ENCODE measurements around the gene DIAPH1. TPM values are rescaled to one million over a fixed set of nuclear protein-coding genes. Genes with fewer than 3 reads are reported as not detected.
A peak's percentile ranks its signal among the peaks of the same experiment; 100 is the strongest.

Gene DIAPH1
- total and polyA plus RNA-seq, 4 donors = 51.5 to 74.7 (median 70.9) TPM

DNA sequence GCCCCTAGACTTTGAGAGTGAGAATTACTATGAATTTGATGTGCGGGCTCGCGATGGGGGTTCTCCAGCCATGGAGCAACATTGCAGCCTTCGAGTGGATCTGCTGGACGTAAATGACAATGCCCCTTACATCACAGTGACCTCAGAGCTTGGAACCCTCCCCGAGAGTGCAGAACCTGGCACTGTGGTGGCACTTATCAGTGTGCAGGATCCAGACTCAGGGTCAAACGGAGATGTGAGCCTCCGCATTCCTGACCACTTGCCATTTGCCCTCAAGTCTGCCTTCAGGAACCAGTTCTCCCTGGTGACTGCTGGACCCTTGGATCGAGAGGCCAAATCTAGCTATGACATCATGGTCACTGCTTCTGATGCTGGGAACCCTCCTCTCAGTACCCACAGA is 132.7 kb downstream of the DIAPH1 start:
- Histone ChIP-seq H3K9me3 (ENCODE audit: control insufficient read depth in 4 of 4, low read length in 3 of 4) (peaks cover 0 to 4% (median 1%) of the 10 kb centered on the region in 4 donors), H3K36me3 (ENCODE audit: control insufficient read depth in 4 of 4, insufficient read depth in 3 of 4, low read depth in 1 of 4, low read length in 3 of 4) (peaks cover 0 to 2% (median 0%) of the 10 kb centered on the region in 4 donors), H3K4me1 (ENCODE audit: control insufficient read depth in 4 of 4, insufficient read depth in 4 of 4, low read length in 3 of 4) (peaks cover 0 to 5% (median 2%) of the 10 kb centered on the region in 4 donors), H3K27ac (ENCODE audit: low read depth in 1 of 2, low read length in 2 of 2) (no peak overlapping the region), H3K4me3 (ENCODE audit: low read depth in 1 of 3, low read length in 3 of 3) (no peak overlapping the region), H3K27me3 (ENCODE audit: control insufficient read depth in 4 of 4, insufficient read depth in 4 of 4, low read length in 3 of 4) (peaks cover 0 to 2% (median 0%) of the 10 kb centered on the region in 4 donors), H3K9ac (ENCODE audit: low read depth in 1 of 2, low read length in 2 of 2) (no peak overlapping the region)
- DNase-seq (ENCODE audit: low spot score) = no peak
- WGBS = 83% methylated on average over 9 of the region's 9 CpGs
- TF ChIP-seq, protein P1, sequence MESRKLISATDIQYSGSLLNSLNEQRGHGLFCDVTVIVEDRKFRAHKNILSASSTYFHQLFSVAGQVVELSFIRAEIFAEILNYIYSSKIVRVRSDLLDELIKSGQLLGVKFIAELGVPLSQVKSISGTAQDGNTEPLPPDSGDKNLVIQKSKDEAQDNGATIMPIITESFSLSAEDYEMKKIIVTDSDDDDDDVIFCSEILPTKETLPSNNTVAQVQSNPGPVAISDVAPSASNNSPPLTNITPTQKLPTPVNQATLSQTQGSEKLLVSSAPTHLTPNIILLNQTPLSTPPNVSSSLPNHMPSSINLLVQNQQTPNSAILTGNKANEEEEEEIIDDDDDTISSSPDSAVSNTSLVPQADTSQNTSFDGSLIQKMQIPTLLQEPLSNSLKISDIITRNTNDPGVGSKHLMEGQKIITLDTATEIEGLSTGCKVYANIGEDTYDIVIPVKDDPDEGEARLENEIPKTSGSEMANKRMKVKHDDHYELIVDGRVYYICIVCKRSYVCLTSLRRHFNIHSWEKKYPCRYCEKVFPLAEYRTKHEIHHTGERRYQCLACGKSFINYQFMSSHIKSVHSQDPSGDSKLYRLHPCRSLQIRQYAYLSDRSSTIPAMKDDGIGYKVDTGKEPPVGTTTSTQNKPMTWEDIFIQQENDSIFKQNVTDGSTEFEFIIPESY (IDR thresholded peaks at IDR 0.05) = no peak
- TF ChIP-seq SP1 (IDR thresholded peaks at IDR 0.05) (no peak), FOXA2 (IDR thresholded peaks at IDR 0.05) (no peak), TAF1 (conservative IDR thresholded peaks at IDR 0.05) (no peak), HNF4G (IDR thresholded peaks at IDR 0.05) (no peak), HNF4A (conservative IDR thresholded peaks at IDR 0.05) (no peak), GABPA (IDR thresholded peaks at IDR 0.05 in 1 of 2, conservative IDR thresholded peaks at IDR 0.05 in 1 of 2) (no peak), NR2F2 (IDR thresholded peaks at IDR 0.05) (no peak), YY1 (IDR thresholded peaks at IDR 0.05) (no peak), FOXA1 (IDR thresholded peaks at IDR 0.05) (no peak), RXRA (IDR thresholded peaks at IDR 0.05) (no peak), RAD21 (IDR thresholded peaks at IDR 0.05) (no peak)
- TF ChIP-seq, protein P2, sequence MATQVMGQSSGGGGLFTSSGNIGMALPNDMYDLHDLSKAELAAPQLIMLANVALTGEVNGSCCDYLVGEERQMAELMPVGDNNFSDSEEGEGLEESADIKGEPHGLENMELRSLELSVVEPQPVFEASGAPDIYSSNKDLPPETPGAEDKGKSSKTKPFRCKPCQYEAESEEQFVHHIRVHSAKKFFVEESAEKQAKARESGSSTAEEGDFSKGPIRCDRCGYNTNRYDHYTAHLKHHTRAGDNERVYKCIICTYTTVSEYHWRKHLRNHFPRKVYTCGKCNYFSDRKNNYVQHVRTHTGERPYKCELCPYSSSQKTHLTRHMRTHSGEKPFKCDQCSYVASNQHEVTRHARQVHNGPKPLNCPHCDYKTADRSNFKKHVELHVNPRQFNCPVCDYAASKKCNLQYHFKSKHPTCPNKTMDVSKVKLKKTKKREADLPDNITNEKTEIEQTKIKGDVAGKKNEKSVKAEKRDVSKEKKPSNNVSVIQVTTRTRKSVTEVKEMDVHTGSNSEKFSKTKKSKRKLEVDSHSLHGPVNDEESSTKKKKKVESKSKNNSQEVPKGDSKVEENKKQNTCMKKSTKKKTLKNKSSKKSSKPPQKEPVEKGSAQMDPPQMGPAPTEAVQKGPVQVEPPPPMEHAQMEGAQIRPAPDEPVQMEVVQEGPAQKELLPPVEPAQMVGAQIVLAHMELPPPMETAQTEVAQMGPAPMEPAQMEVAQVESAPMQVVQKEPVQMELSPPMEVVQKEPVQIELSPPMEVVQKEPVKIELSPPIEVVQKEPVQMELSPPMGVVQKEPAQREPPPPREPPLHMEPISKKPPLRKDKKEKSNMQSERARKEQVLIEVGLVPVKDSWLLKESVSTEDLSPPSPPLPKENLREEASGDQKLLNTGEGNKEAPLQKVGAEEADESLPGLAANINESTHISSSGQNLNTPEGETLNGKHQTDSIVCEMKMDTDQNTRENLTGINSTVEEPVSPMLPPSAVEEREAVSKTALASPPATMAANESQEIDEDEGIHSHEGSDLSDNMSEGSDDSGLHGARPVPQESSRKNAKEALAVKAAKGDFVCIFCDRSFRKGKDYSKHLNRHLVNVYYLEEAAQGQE (IDR thresholded peaks at IDR 0.05) = no peak
- TF ChIP-seq, protein P3, sequence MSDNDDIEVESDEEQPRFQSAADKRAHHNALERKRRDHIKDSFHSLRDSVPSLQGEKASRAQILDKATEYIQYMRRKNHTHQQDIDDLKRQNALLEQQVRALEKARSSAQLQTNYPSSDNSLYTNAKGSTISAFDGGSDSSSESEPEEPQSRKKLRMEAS (IDR thresholded peaks at IDR 0.05) = no peak
- TF ChIP-seq, protein P4, sequence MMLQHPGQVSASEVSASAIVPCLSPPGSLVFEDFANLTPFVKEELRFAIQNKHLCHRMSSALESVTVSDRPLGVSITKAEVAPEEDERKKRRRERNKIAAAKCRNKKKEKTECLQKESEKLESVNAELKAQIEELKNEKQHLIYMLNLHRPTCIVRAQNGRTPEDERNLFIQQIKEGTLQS (IDR thresholded peaks at IDR 0.05) = no peak

DNA sequence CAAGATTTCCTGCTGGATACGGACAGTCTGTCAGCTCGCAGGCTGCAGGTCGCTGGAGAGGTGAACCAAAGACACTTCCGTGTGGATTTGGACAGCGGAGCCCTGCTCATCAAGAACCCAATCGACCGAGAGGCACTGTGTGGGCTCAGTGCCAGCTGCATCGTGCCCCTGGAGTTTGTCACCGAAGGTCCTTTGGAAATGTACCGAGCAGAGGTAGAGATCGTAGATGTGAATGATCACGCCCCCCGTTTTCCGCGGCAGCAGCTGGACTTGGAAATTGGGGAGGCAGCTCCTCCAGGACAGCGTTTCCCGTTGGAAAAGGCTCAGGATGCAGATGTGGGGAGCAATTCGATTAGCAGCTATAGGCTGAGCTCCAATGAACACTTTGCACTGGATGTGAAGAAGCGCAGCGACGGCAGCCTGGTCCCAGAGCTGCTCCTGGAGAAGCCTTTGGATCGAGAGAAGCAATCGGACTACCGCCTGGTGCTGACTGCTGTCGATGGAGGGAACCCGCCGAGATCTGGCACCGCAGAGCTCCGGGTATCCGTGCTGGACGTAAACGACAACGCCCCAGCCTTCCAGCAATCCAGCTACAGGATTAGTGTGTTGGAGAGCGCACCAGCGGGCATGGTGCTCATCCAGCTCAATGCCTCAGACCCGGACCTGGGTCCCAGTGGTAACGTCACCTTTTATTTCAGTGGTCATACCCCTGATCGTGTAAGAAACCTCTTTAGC is 133.3 kb downstream of the DIAPH1 start:
- H3K27ac ChIP-seq (ENCODE audit: low read depth in 1 of 2, low read length in 2 of 2) = no peak overlapping the region
- H3K9ac ChIP-seq (ENCODE audit: low read depth in 1 of 2, low read length in 2 of 2) = no peak overlapping the region
- peaks cover 0 to 4% (median 2%) of the 10 kb centered on the region in 4 donors for H3K4me1 ChIP-seq (ENCODE audit: control insufficient read depth in 4 of 4, insufficient read depth in 4 of 4, low read length in 3 of 4)
- TF ChIP-seq, protein P3 (IDR thresholded peaks at IDR 0.05) = no peak
- no peak for TF ChIP-seq HNF4A (conservative IDR thresholded peaks at IDR 0.05)
- no peak for TF ChIP-seq RAD21 (IDR thresholded peaks at IDR 0.05)
- no peak for TF ChIP-seq HNF4G (IDR thresholded peaks at IDR 0.05)
- TF ChIP-seq, protein P2 (IDR thresholded peaks at IDR 0.05) = no peak
- no peak for TF ChIP-seq EGR1 (IDR thresholded peaks at IDR 0.05; ENCODE audit: low read depth in 2 of 2)
- no peak for TF ChIP-seq NR2F2 (IDR thresholded peaks at IDR 0.05)
- TF ChIP-seq, protein P5, sequence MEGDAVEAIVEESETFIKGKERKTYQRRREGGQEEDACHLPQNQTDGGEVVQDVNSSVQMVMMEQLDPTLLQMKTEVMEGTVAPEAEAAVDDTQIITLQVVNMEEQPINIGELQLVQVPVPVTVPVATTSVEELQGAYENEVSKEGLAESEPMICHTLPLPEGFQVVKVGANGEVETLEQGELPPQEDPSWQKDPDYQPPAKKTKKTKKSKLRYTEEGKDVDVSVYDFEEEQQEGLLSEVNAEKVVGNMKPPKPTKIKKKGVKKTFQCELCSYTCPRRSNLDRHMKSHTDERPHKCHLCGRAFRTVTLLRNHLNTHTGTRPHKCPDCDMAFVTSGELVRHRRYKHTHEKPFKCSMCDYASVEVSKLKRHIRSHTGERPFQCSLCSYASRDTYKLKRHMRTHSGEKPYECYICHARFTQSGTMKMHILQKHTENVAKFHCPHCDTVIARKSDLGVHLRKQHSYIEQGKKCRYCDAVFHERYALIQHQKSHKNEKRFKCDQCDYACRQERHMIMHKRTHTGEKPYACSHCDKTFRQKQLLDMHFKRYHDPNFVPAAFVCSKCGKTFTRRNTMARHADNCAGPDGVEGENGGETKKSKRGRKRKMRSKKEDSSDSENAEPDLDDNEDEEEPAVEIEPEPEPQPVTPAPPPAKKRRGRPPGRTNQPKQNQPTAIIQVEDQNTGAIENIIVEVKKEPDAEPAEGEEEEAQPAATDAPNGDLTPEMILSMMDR (IDR thresholded peaks at IDR 0.05; ENCODE audit: low read depth, low read length, missing input control) = no peak
- no peak for TF ChIP-seq RXRA (IDR thresholded peaks at IDR 0.05)
- no peak for TF ChIP-seq SP1 (IDR thresholded peaks at IDR 0.05)
- TF ChIP-seq TAF1 (conservative IDR thresholded peaks at IDR 0.05) = no peak
- no peak for TF ChIP-seq FOXA1 (IDR thresholded peaks at IDR 0.05)
- H3K27me3 ChIP-seq (ENCODE audit: control insufficient read depth in 4 of 4, insufficient read depth in 4 of 4, low read length in 3 of 4) = peaks cover 0 to 2% (median 0%) of the 10 kb centered on the region in 4 donors
- 52% methylated on average over 38 of the region's 38 CpGs for WGBS
- peaks cover 0 to 4% (median 1%) of the 10 kb centered on the region in 4 donors for H3K9me3 ChIP-seq (ENCODE audit: control insufficient read depth in 4 of 4, low read length in 3 of 4)
- DNase-seq (ENCODE audit: low spot score) = no peak
- peak overlapping the region in 1 of 3 donors; percentile 25 for H3K4me3 ChIP-seq (ENCODE audit: low read depth in 1 of 3, low read length in 3 of 3)
- H3K36me3 ChIP-seq (ENCODE audit: control insufficient read depth in 4 of 4, insufficient read depth in 3 of 4, low read depth in 1 of 4, low read length in 3 of 4) = peaks cover 0 to 2% (median 0%) of the 10 kb centered on the region in 4 donors

All from liver (tissue), 9 donors.